Measurements from ENCODE around the gene SDR42E1. TPM values are rescaled to one million over a fixed set of nuclear protein-coding genes. Genes with fewer than 3 reads are reported as not detected.

The SDR42E1 gene
- total RNA-seq, 1 experiment from 2014 or later, result 0.10 TPM

- Histone ChIP-seq H3K36me3 (replicated peaks; ENCODE audit: control insufficient read depth, insufficient read depth, low read length) (no peaks in the 10 kb centered on the region), H3K27me3 (ENCODE audit: control insufficient read depth, insufficient read depth, low read length) (no peaks in the 10 kb centered on the region), H3K4me3 (ENCODE audit: insufficient read depth, low read depth, low read length) (no peak overlapping the region)
- DNase-seq, result no peak
These were observed 54.9 kb downstream of the SDR42E1 start for GRCh38 chr16:81956213-81956948.

GRCh38 chr16:81951564-81951963 is 59.7 kb downstream of the SDR42E1 start:
- no peak for DNase-seq

GRCh38 chr16:81946206-81946605 is 65.1 kb downstream of the SDR42E1 start:
- Histone ChIP-seq H3K27me3 (ENCODE audit: control insufficient read depth, insufficient read depth, low read length) (no peaks in the 10 kb centered on the region), H3K36me3 (replicated peaks; ENCODE audit: control insufficient read depth, insufficient read depth, low read length) (no peaks in the 10 kb centered on the region), H3K4me3 (ENCODE audit: insufficient read depth, low read depth, low read length) (no peak overlapping the region)
- no peak for DNase-seq

More at GRCh38 chr16:81951564-81951963, 59.7 kb downstream of the SDR42E1 start:
- Histone ChIP-seq H3K27me3 (ENCODE audit: control insufficient read depth, insufficient read depth, low read length) (no peaks in the 10 kb centered on the region), H3K36me3 (replicated peaks; ENCODE audit: control insufficient read depth, insufficient read depth, low read length) (no peaks in the 10 kb centered on the region), H3K4me3 (ENCODE audit: insufficient read depth, low read depth, low read length) (no peak overlapping the region)

- H3K27me3 ChIP-seq (ENCODE audit: control insufficient read depth, insufficient read depth, low read length), result no peaks in the 10 kb centered on the region
- H3K36me3 ChIP-seq (replicated peaks; ENCODE audit: control insufficient read depth, insufficient read depth, low read length), result no peaks in the 10 kb centered on the region
- no peak overlapping the region for H3K4me3 ChIP-seq (ENCODE audit: insufficient read depth, low read depth, low read length)
- no peak for DNase-seq
These were observed 65.6 kb downstream of the SDR42E1 start for GRCh38 chr16:81945665-81946064.

- Histone ChIP-seq H3K36me3 (replicated peaks; ENCODE audit: control insufficient read depth, insufficient read depth, low read length) (no peaks in the 10 kb centered on the region), H3K27me3 (ENCODE audit: control insufficient read depth, insufficient read depth, low read length) (no peaks in the 10 kb centered on the region), H3K4me3 (ENCODE audit: insufficient read depth, low read depth, low read length) (no peak overlapping the region)
- no peak for DNase-seq
These were observed 69.2 kb downstream of the SDR42E1 start for GRCh38 chr16:81942007-81942601.

GRCh38 chr16:81940781-81941560 is 70.3 kb downstream of the SDR42E1 start:
- Histone ChIP-seq H3K27me3 (ENCODE audit: control insufficient read depth, insufficient read depth, low read length) (no peaks in the 10 kb centered on the region), H3K36me3 (replicated peaks; ENCODE audit: control insufficient read depth, insufficient read depth, low read length) (peaks cover 2% of the 10 kb centered on the region)
- DNase-seq, result no peak

GRCh38 chr16:81939164-81940056 is 71.9 kb downstream of the SDR42E1 start:
- DNase-seq, result peak; percentile 72
- no peak overlapping the region for H3K4me3 ChIP-seq (ENCODE audit: insufficient read depth, low read depth, low read length)
- H3K27me3 ChIP-seq (ENCODE audit: control insufficient read depth, insufficient read depth, low read length), result no peaks in the 10 kb centered on the region
- peaks cover 2% of the 10 kb centered on the region for H3K36me3 ChIP-seq (replicated peaks; ENCODE audit: control insufficient read depth, insufficient read depth, low read length)

More at GRCh38 chr16:81940781-81941560, 70.3 kb downstream of the SDR42E1 start:
- H3K4me3 ChIP-seq (ENCODE audit: insufficient read depth, low read depth, low read length), result no peak overlapping the region

Other genes starting within 250 kb of the SDR42E1 start
- gene PLCG2, start 232.2 kb downstream of the SDR42E1 start, total RNA-seq (2014; rRNA removed; shearing (Covaris generic)), result 2.5 and 2.7 TPM in 2 replicates
- gene HSD17B2, start 23.8 kb upstream of the SDR42E1 start, total RNA-seq (2014; rRNA removed; shearing (Covaris generic)), result 0.04 TPM in 1 of 2 replicates, not detected in the other
- gene MPHOSPH6, start 158.8 kb upstream of the SDR42E1 start, total RNA-seq (2014; rRNA removed; shearing (Covaris generic)), result 10.3 and 18.4 TPM in 2 replicates